HG02798 (cell line): ENCODE data around the gene PER2.

ENCODE experiments used
- ATAC-seq: cut with Tn5 transposase; IDR thresholded peaks from one replicate; pipeline ENCODE4 v1.9.1; 2021; ENCODE audit warnings: mild to moderate bottlenecking; ENCODE audit not compliant: unreplicated experiment, poor library complexity

PER2 gene

GRCh38 chr2:238237431-238238135 is 50.8 kb downstream of the PER2 start:
- no peak for ATAC-seq

DNA sequence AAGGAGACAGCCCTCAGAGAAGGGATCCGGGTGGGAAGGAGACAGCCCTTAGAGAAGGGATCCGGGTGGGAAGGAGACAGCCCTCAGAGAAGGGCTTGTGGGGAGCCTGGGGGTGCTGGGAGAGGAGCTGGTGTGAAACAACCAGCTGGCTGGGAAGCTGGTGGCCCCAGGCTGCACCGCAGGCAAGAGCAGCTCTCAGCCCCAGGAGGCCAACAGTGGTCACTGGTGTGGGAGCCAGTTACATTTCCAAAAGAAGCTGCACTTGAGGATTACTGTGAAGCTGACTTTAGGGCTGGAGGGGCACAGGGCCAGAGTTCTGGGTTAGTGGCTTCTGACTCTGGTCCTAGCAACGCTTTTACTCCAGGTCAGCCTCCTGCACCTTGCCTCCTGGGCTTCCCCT is 51.8 kb downstream of the PER2 start:
- ATAC-seq, result no peak

DNA sequence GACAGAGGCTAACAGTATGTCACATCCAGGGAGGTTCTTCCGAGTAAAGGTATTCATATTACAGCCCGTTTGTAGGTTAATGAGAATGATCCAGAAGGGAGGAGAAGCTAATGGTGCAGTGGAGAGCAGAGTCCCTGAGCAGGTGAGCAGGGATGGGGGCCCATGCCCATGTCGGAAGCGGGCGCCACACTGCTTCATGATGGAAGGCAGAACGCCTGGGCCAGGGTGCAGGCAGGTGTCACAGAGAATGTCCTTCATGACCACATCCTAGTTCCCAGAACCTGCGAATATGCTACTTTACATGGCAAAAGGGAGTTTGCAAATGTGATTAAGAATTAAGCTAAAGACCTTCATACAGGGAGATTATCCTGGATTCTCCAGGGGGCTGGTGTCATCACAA is 52.6 kb downstream of the PER2 start:
- no peak for ATAC-seq

DNA sequence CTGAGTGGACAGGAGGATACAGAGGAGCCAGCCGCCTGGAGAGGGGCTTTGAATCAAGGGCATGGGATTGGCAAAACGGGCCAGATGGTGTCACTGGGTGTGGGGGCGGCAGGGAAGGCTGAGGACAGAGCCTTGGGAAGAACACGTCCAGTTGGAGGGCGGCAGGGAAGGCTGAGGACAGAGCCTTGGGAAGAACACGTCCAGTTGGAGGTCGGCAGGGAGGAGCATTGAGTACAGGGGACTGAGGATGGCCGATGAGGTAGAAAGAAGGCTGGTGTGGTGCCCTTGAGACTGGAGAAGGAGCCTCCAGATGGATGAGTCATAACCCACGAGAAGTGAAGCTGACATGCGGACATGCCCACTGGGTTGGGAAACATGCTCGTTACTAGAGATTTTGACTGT is 53.1 kb downstream of the PER2 start:
- no peak for ATAC-seq

GRCh38 chr2:238233625-238234024 is 54.8 kb downstream of the PER2 start:
- ATAC-seq, result no peak

DNA sequence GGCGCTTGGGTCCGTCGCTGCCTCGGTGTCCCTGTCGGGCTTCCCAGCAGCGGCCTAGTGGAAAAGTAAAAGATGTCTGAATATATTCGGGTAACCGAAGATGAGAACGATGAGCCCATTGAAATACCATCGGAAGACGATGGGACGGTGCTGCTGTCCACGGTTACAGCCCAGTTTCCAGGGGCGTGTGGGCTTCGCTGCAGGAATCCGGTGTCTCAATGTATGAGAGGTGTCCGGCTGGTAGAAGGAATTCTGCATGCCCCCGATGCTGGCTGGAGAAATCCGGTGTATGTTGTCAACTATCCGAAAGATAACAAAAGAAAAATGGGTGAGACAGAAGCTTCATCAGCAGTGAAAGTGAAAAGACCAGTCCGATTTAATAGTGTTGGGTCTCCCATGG is 56.6 kb downstream of the PER2 start:
- no peak for ATAC-seq

- ATAC-seq, result peak; percentile 55
Observed at GRCh38 chr2:238231251-238231793, 57.1 kb downstream of the PER2 start.

- no peak for ATAC-seq
Observed at GRCh38 chr2:238230699-238231098, 57.7 kb downstream of the PER2 start.

DNA sequence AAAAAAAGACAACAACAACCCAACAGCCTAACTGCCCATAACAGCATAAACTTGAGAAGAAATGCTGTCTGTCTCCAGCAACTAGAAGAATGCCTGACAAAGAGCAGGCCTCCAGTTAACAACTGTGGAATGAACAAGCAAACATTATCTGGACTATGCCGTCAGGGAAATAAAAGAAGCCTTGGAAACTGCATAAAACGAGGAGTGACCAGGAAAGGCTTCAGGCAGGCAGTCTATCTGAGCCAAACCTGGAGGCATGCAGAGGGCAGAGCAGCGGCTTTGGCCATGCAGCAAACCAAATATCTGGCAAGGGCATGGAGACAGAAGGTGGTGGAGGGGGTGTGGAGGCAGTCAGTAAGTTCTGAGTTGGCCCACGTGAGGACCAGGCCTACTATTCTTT is 59.7 kb downstream of the PER2 start:
- no peak for ATAC-seq

DNA sequence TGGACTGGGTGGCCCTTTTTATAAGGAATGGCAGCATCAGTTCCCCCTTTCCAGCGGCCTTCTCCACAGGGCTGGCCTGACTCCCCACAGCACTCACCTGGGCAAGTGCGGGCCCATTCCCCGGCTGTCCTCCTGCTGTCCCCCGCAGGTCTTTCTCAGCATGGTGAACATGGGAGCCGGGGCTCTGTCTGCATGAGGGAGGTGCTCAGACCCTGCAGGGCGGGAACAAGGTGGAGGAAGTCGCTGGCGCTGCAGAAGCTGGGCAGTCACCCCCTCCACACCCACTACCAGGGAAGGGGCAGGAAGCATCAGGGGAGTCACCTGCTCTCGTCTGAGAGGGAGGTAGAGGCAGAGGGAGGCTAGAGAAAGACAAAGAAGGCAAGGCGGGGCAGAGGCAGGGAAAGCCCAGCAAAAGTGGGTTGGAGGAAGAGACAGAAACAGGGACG is 60.8 kb downstream of the PER2 start:
- no peak for ATAC-seq

- no peak for ATAC-seq
Observed at GRCh38 chr2:238226698-238227586, 61.5 kb downstream of the PER2 start.

GRCh38 chr2:238225911-238226697 is 62.3 kb downstream of the PER2 start:
- no peak for ATAC-seq

- no peak for ATAC-seq
Observed at GRCh38 chr2:238225121-238225520, 63.3 kb downstream of the PER2 start.

GRCh38 chr2:238224356-238225035 is 63.9 kb downstream of the PER2 start:
- no peak for ATAC-seq

DNA sequence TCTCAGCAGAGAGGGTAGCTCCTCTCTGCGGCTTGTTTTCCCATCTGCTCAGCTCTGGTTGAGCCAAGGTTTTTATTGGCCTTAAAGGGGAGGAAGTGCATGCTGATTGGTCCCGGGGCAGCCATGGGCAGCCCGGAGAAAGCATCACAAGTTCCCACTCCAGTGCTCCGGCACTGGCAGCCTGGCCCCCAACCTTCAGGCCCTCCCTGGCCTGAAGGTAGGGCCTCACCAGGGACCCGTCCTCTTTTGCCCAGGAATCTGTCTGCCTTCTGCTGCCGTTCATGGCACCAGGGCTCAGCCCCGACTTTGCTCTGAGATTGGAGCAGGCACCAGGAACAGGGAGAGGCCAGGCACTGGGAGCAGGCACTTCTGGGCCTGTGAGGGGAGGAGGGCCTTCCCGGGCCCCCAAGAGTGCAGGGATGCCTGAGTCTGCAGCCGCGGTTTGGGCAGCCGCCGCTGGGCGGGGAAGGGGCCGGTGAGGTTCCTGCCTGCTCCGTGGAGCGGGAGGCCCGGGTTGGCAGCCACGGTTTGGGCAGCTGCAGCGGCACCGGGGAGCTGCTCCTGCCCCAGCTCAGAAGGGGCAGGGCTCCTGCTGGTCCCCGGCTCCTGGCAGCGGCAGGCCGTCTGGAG is 67.4 kb downstream of the PER2 start:
- no peak for ATAC-seq

GRCh38 chr2:238220274-238220891 is 68.0 kb downstream of the PER2 start:
- ATAC-seq, result no peak

DNA sequence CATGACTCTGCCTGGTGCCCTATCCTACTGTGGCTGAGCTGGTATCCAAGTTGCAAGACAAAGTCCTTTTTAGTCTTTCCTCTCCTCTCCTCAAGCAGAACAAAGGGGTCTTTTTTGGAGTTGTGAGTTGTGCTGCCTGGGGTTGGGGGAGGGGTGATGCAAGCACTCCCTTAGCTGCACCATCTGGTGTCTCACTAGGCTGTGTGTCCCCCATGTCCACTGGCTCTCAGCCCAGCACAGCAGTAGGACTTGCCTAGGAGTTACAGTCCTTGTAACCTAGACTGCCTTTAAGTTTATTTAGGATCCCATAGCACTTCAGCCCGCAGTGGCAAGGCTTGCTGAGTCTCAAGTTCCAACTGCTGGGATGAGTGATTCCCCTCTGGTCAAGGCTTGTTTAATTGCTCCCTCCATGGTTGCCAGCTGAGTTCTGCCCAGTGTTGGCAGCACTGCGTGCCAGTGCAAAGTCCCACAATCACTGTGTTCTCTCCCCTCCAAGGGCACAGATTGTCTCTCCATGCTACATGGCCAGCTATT is 71.7 kb downstream of the PER2 start:
- ATAC-seq, result no peak

GRCh38 chr2:238207006-238207405 is 81.4 kb downstream of the PER2 start:
- ATAC-seq, result no peak
